Measurements from ENCODE around the gene RAB3A.
A peak's percentile ranks its signal among the peaks of the same experiment; 100 is the strongest.

Gene RAB3A

DNA sequence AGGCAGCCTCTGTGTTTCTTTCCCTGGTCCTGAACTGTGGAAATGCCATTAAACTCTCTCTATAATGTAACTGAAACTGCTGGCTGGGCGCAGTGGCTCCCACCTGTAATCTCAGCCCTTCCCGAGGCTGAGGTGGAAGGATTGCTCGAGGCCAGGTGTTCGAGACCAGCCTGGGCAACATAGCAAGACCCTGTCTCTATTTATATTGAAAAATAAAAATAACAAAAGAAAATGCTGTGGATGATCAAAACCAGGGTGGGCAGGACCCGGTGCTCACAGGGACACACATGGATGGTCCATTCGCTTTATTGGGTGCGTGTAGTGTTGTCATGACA, 7.4 kb downstream of the RAB3A start:
- DNase-seq, result no peak

DNA sequence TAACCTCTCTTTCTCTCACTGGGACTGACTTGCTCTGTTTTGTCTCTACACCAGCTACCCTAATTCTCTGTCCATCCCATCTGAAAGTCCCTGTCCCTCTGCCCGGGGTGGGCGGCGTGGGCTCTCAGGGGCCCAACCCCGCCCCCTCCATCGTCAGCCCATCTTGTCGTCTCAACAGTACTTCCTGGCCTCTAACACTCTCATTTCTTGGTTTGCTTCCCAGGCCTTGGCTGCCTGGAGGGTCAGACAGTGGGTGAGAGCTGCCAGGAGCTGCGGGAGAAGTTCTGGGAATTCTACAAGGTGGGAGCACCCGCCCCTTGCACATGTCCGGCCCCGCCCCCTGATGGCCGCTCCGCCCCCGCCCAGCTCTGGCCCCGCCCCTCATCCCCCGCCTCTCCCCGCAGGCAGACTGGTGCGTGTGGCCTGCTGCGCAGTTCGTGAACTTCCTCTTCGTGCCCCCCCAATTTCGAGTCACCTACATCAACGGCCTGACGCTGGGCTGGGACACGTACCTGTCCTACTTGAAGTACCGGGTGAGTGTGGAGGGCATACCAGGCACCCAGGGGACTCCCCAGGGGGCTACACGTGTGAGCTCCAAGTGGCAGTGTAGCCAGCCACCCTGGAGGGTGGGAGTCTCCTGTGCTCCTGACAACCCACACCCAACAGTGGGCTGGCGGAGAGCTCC, 9.1 kb downstream of the RAB3A start:
- peak; percentile 43 for DNase-seq

DNA sequence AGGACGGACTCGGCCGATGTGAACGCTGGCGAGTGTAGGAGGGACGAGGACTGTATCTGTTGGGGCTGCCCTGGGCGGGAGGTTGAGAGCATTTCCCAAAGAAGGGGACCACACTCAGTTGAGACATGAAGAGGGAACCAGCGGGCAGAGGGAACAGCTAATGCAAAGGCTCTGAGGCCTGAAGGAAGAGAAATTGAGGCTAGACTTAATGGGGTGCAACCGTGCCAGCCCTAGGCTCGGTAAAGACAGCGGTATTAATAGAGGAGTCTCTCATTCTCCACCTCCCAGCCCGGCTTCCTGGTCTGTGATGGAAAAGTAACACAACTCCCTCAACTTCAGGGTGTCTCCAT, 9.7 kb downstream of the RAB3A start:
- DNase-seq, result no peak

DNA sequence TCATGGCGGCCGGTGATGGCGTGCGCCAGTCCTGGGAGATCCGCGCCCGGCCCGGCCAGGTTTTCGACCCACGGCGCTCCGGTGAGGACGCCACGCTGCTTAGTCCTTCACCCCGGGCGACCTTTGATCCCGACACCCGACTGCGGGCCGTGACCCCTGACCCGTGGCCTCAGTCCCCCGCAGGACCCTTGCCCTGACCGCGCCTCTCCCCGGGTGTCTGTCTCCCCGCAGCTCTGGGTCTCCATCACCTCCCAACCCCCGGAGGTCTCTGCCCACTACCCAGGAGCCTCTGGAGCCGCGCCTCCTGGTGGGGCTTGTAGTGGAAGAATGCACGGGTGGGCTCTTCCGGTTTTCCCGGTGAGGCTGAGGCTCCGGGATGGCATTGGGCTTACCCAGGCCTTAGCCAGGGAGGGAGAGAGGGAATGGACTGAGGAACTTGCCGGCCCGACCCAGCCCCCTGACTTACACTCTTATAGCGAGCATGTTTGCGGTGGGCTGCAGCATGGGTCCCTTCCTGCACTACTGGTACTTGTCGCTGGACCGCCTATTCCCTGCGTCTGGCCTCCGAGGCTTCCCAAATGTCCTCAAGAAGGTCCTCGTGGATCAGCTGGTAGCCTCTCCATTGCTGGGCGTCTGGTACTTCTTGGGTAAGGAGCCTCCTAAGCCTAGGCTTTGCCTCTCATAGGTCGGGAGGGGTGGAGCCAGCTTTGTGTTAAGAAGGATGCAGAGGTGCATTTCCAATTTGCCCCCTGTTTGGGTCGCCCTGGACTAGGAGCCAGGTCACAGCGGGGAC, 10.3 kb downstream of the RAB3A start:
- DNase-seq, result no peak

DNA sequence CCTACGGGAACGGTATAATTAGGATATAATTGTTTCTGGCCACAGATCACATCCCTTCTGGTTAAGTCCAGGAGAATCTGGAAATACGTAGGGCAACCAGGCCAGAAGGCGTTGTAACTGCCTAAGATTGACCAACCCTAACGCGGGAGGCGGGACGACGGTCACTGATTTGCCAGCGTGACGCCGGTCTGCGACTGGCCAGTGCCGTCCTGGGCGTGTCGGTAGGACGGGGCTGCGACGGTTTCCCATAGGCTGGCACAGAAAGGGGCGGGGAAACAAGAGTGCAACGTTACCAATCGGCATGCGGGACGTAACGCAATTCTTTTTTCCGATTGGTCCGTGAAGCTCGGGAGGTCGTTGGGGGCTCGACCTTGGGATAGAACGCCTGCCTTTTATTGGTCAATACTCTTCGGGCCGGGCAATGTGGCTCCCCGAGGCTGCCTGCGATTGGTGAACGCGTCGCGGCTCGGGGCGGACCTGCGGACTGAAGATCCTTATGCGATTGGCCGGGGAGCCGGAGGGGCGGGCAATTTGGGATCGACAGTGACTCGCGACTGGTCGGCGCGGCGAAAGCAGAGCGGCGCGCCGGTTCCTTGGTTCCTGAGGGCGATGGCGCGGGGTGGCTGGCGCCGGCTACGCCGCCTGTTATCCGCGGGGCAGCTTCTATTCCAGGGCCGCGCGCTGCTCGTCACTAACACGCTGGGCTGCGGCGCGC, 11.0 kb downstream of the RAB3A start, which contains the start of gene MPV17L2:
Gene MPV17L2 (plus strand): TSS at position 546 of the 715 bp plus-strand sequence. CDS start 64 bp downstream, at position 610.
- peak; percentile 98 for DNase-seq

DNA sequence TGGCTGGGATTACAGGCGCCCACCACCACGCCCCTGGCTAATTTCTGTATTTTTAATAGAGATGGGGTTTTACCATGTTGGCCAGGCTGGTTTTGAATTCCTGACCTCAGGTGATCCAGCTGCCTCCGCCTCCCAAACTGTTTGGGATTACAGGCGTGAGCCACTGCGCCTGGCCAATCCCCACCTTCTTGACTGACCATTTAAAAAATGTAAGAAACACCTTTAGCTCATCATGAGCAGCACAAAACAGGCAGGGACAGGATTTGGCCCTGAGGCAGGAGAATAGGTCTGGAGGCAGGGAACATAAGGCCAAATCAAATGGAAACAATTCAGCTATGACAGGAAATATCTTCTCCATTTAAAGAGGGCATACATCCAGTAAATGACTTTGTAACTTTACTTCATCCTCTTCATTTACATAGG, 12.2 kb downstream of the RAB3A start:
- DNase-seq, result no peak

DNA sequence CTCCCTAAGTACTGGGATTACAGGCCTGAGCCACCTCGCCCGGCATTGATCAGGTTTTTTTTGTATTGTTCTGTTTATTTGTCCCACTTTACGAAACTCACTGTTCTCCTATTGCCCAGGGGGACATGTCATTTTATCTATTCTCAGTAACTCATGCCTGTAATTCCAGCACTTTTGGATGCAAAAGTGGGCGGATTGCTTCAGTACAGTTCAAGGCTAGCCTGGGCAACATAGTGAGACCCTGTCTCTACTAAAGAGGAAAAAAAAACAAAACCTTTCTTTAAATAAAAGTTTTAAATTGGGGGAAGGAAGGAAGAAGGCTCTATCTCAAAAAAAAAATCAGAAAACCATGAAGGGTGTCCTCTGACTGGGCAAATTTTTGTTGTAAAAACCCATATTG, 13.6 kb downstream of the RAB3A start:
- no peak for DNase-seq

DNA sequence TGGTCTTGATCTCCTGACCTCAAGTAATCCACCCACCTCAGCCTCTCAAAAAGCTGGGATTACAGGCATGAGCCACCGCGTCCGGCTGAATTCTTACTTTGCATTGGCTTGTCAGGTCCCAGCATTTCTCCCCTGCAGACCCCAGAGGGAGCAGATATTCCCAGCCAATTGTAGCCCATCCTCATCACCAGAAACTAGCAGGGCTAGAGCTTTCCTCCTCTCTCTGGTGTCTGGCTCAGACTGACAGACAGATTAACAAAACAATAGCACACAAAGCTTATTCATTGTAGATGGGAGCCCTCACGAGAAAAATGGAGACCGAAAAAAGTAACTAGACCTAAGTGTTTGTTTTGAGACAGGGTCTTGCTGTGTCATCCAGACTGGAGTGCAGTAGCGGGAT, 18.3 kb downstream of the RAB3A start:
- DNase-seq, result no peak

DNA sequence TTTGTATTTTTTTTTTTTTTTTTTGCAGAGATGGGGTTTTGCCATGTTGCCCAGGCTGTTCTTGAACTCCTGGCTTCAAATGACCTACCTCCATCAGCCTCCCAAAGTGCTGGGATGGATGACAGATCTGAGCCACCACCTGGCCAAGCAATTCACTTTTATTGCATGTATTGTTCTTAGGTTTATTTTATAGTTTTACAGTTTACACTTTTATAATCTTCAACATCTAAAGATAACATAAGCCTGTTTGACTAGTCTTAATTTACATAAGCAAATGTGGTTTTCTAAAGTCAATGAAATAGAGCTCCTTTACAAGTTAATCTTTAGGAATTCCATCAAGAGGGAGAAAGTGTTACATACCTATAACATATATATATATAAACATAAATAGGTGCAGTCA, 20.3 kb downstream of the RAB3A start:
- DNase-seq, result no peak

DNA sequence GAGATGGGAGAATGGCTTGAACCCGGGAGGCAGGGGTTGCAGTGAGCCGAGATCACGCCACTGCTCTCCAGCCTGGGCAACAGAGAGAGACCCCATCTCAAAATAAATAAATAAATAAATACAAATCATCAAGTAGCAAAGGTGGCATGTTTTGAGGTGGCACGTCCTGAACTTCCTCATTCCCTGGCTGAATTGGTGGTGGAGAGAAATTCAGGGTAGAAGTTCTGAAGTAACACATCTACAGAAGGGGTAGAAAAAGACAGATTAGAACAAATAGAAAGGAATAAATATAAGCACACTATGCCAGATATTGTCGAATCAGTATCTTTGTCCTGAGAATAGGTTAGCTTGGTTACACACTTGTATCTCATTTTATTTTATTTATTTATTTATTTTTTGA, 23.9 kb downstream of the RAB3A start:
- DNase-seq, result no peak

DNA sequence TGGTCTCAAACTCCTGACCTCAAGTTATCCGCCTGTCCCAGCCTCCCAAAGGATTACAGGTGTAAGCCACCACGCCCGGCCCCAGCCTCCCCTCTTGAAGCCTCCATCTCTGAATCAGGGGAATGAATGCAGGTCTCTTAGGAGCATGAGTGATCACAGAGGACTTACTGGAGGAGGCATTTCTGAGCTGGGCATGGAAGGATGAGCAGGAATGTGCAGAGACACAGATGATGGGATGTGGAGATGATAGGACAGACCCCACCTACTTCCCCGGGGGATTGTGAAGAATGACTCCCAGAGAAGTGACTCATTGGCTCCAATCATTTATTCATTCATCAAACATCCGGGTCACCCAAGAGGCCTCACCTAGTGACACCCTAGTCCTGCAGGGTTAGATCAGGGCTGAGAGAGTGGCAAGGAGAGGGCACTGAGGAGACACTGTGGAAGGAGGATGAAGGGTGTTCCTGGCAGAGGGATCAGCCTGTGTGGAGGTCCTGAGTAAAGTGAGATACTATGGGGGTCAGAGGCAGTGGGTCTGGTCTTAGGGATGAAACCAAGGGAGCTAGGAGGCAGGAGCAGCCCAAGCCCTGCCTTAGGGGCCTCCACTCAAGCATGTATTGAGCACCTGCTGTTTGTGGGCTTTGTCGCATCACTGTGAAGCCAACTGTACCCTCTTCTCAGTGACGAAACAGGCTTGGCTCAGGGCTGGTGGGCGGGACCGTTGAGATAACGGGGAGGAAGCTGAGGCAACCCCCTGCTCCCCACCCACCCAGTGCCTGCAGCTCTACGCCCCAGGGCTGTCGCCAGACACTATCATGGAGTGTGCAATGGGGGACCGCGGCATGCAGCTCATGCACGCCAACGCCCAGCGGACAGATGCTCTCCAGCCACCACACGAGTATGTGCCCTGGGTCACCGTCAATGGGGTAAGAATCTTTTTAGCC, 27.2 kb downstream of the RAB3A start:
- DNase-seq, result no peak

DNA sequence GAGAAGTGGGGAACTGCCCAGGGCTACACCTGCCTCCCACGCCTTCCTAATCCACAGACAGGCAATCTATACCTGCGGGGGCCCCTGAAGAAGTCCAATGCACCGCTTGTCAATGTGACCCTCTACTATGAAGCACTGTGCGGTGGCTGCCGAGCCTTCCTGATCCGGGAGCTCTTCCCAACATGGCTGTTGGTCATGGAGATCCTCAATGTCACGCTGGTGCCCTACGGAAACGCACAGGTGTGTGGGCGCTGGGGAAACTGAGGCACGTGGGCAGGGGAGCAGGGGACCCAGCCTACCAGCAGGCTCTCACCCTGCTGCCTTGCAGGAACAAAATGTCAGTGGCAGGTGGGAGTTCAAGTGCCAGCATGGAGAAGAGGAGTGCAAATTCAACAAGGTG, 28.9 kb downstream of the RAB3A start:
- no peak for DNase-seq

DNA sequence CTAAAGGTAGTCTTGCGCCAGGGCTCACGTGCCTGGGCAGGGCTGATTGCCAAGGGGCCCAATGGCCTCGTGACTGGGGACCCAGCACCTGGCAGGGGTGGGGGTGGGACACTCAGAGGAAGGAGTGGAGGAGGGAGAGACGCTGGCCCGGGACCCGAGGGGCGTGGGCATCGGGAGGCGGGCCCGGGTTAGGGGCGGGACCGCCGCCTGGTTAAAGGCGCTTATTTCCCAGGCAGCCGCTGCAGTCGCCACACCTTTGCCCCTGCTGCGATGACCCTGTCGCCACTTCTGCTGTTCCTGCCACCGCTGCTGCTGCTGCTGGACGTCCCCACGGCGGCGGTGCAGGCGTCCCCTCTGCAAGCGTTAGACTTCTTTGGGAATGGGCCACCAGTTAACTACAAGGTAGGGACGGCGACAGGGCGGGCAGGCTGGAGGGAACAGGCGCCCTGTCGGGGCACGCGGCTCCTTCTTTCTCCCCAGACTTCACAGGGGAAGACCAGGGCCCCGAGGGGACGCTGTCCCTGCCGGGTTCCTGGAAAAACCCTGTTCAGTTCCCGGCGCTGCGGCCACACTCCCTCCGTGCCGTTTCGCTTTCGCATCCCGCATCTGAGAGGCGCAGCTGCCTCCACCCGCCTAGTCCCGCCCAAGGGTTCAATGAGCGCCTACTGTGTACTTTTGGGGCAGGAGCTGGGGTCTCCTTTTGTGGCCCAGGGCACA, 30.1 kb downstream of the RAB3A start, which contains the start of gene IFI30:
Gene IFI30 (plus strand): TSS at position 242 of the 717 bp plus-strand sequence. CDS start 29 bp downstream, at position 271.
- DNase-seq, result peak; percentile 66

DNA sequence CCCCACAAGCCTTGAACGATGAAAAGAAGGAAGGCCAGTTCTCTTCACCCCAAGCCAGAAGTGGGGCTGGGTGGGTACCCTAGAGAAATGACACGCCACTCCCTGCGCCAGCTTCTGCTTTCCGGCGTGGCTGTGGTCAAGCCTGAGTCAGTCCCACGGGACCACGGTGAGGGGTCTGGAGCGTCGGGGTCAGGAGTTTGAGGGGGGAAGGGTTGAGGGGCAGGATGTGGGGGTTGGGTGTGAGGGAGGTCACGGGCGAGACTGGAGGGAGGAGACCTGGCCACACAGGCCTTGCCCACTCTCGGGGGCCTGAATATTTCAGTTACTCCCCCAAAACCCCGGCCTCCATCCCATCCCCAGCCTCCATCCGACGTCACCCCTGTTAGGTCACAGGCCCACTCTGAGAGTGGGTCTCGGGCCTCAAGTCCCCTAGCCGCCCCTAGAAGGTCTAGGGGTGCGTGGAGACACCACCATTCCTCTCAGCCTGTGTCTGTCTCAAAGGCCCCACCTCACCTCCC, 30.7 kb downstream of the RAB3A start:
- DNase-seq, result no peak

DNA sequence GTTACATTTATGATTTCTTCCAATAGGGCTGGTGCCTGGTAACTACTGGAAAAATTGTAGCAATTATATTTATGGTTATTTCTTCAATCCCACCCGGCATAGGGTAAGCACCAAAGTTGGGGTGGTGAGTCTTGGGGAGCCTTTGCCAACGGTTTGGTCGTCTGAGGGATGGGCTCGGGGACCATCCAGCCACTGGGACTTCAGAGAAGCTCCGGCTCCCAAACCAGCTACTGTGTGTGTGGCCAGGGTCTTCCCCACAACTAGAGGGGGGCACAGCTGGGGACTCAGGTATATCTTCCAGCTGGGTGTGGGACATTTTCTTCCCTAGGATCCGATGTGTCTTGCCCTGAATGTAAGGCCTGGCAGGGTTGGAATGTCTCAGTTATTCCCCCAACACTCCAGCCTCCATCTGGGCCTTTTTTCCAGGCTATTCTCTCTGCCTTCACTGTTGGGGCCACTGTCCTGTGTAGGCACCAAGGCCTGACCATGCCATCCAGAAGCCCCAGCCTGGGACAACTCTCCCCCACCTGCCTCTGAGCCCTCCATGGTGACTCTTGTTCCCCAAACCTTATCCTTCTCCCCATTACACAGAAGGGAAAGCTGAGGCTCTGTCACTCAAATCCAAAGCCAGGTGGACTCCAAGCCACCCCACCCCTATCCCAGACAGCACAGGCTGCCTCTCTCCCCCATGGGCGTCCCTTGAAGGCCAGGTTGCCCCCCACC, 31.4 kb downstream of the RAB3A start:
- DNase-seq, result no peak

DNA sequence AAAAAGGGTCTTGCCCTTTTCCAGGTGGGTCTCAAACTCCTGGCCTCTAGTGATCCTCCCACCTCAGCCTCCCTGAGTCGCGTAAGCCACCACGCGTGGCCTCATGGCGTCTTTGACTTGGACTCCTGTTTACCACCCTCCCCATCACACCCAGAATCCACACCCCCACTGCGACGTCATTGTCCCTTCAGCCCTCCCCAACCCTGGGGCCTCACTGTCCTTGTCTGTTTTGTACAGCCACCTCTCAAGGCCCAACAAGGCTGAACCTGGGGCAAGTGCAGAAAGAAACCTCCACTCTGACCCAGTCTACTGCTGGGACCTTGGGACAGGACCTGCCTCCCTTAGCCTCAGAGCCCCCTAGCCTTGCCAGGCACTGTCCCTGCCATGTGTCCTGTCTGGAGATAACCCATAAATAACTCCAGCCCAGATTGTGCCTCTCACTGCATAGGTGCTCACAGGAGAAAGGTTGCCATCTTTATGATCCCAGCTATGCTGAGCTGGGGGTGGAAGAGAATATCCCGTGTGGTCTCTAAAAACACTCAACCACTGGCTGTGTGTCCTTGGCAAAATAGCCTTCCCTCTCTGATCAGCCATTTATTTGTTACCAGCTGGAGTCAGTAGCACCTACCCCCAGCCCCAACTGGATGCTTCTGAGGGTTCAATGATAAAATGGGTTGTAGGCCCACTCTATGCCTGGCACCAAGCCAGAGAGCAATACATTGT, 32.1 kb downstream of the RAB3A start:
- DNase-seq, result no peak

DNA sequence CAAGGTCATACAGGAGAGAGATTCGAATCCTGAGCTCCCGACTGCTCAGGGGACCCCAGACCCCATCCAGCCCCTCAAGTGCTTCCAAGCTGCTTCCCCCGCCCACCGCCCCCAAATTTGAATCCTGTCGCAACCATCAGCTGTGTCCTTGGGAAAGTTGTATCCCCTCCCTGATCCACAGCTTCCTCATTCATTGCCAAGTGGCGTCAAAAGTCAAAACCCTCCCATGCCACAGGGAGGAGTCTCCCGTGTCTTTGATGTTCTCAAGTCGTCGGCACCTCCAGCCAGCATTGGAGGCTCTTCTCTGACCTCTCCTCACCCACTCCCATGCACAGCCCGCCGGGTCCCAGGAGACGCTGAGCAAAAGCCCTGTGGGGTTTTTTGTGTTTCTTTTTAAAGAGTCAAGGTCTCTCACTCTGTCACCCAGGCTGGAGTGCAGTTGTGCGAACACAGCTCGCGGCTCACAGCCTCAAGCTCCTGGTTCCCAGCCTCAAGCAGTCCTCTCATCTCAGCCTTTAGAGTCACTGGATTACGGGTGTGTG, 33.1 kb downstream of the RAB3A start:
- no peak for DNase-seq

DNA sequence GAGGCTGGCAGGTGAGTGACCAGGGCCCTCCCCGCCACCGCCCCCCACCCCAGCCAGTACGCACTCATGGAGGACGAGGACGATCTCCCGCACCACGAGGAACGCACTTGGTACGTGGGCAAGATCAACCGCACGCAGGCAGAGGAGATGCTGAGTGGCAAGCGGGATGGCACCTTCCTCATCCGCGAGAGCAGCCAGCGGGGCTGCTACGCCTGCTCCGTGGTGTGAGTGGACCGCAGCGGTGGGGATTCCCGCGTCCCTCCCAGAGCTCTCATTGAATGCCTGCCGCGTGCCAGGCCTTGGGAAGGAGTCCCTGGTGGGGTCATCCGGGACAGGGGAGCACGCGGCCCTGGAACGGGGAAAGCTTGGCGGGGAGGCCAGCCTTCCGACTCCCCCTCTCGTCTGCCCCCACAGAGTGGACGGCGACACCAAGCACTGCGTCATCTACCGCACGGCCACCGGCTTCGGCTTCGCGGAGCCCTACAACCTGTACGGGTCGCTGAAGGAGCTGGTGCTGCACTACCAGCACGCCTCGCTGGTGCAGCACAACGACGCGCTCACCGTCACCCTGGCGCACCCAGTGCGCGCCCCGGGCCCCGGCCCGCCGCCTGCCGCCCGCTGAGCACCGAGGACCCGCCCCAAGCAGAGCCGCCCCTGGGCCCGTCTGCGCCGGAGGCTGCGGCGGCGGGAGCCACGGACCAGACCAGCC, 35.0 kb downstream of the RAB3A start:
- DNase-seq, result no peak

DNA sequence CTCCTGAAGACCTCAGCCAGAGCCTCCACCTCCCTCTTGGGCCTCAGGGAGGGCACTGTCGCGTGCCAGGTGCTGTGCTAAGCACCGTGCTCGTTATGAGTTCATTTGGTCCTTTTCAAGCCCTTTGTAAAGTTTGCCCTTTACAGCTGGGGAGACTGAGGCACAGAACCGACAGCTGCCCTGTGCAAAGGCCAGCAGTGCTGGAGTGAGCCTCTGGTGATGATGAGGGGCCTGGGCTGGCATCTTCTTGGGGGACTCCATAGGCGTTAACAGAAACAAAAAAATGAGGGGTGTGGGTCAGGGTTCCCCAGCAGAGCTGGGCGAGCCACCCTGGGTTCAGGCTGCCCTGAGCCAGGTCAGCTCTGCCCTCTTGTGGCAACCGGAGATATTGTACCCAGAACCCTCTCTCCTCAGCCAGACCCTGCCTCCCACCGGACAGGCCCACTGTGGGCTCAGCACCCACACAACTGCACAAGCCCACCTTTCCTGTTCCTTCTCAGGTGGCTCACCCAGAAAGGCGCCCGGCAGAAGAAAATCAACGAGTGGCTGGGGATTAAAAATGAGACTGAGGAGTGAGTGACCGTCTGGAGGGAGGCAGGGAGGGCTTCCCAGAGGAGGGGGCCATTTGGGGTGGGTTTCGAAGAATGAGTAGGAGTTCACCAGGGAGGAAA, 35.7 kb downstream of the RAB3A start:
- DNase-seq, result peak; percentile 61

Data from stimulated activated CD4-positive, alpha-beta T cell treated with anti-CD3 and anti-CD28 coated beads, Interleukin-4, amount 100 ng/mL, for 1 hour (primary cell).